ENCODE results near the gene SMYD3.

SMYD3 gene

DNA sequence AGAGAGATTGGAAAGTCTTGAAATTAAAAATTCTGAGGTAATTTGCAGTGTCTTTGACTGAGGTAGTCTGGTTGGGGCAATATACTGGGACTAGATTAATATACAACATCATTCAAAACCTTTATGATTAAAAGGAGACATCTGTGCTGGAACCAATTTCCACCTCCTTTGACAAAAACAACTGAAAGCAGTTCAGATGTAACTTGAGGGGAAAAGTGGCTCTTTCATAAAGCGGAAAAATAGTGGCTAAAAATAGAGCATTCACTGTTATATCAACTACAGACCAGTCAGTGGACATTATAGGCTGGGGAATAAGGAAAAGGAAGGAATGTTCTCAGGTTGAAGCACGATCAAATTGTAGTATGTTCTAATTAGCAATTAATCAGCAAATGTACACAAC lies 635.9 kb downstream of the SMYD3 start:
- H3K4me3 ChIP-seq (replicated peaks; ENCODE audit: low read depth, low read length) = no peak overlapping the region
- no peak for DNase-seq (ENCODE audit: extremely low read depth, insufficient read length)
- no peaks in the 10 kb centered on the region for H3K27me3 ChIP-seq (replicated peaks; ENCODE audit: control insufficient read depth, insufficient read depth, low read length)
- no peaks in the 10 kb centered on the region for H3K36me3 ChIP-seq (ENCODE audit: control insufficient read depth, insufficient read depth, low read length)
- TF ChIP-seq, protein P1, sequence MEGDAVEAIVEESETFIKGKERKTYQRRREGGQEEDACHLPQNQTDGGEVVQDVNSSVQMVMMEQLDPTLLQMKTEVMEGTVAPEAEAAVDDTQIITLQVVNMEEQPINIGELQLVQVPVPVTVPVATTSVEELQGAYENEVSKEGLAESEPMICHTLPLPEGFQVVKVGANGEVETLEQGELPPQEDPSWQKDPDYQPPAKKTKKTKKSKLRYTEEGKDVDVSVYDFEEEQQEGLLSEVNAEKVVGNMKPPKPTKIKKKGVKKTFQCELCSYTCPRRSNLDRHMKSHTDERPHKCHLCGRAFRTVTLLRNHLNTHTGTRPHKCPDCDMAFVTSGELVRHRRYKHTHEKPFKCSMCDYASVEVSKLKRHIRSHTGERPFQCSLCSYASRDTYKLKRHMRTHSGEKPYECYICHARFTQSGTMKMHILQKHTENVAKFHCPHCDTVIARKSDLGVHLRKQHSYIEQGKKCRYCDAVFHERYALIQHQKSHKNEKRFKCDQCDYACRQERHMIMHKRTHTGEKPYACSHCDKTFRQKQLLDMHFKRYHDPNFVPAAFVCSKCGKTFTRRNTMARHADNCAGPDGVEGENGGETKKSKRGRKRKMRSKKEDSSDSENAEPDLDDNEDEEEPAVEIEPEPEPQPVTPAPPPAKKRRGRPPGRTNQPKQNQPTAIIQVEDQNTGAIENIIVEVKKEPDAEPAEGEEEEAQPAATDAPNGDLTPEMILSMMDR (IDR thresholded peaks at IDR 0.05; ENCODE audit: insufficient read depth, low read length, poor library complexity, severe bottlenecking) = no peak

DNA sequence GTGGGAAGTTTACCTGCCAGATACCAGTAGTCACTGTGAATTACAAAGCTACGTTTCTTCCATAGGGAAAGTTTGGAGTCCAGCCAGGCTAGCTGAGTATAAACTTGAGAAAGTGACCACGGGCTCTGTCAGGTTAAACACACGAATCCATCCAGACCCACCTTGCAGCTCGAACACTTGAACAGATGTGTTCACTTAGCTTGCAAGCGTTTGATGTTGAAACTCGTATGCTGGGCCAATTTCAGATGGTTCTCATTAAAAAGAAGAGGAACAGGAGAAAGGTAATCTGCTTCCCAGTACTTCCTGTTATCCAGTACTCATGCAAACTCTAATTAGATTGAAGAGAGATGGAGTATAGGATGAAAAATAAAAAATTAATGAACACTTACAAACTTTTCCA lies 636.4 kb downstream of the SMYD3 start:
- TF ChIP-seq, protein P1 (IDR thresholded peaks at IDR 0.05; ENCODE audit: insufficient read depth, low read length, poor library complexity, severe bottlenecking) = no peak
- Histone ChIP-seq H3K4me3 (replicated peaks; ENCODE audit: low read depth, low read length) (no peak overlapping the region), H3K27me3 (replicated peaks; ENCODE audit: control insufficient read depth, insufficient read depth, low read length) (no peaks in the 10 kb centered on the region), H3K36me3 (ENCODE audit: control insufficient read depth, insufficient read depth, low read length) (no peaks in the 10 kb centered on the region)
- no peak for DNase-seq (ENCODE audit: extremely low read depth, insufficient read length)

DNA sequence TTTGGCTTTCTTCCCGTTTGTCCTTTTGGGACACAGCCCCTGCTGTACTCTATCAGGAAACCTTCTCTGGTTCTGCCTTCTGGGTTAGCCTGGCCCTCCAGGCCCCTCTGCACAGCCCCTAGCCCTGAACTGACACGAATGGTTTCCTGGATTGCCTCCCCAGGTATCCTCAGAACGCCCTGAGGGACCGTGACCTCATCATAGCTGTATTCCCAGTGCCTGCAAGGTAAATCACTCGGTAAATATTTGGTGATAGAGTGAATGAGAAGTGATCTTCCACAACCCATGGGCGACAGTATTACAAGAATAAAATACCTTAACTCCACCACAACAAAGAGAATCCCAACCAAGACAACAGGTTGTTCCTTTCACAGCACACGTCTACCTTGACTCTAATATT lies 637.2 kb downstream of the SMYD3 start:
- Histone ChIP-seq H3K27me3 (replicated peaks; ENCODE audit: control insufficient read depth, insufficient read depth, low read length) (no peaks in the 10 kb centered on the region), H3K36me3 (ENCODE audit: control insufficient read depth, insufficient read depth, low read length) (no peaks in the 10 kb centered on the region), H3K4me3 (replicated peaks; ENCODE audit: low read depth, low read length) (no peak overlapping the region)
- TF ChIP-seq, protein P1 (IDR thresholded peaks at IDR 0.05; ENCODE audit: insufficient read depth, low read length, poor library complexity, severe bottlenecking) = no peak
- no peak for DNase-seq (ENCODE audit: extremely low read depth, insufficient read length)

GRCh38 chr1:245867738-245868137 lies 639.3 kb downstream of the SMYD3 start:
- no peaks in the 10 kb centered on the region for H3K36me3 ChIP-seq (ENCODE audit: control insufficient read depth, insufficient read depth, low read length)
- no peak for DNase-seq (ENCODE audit: extremely low read depth, insufficient read length)
- TF ChIP-seq, protein P1 (IDR thresholded peaks at IDR 0.05; ENCODE audit: insufficient read depth, low read length, poor library complexity, severe bottlenecking) = no peak
- H3K4me3 ChIP-seq (replicated peaks; ENCODE audit: low read depth, low read length) = no peak overlapping the region
- H3K27me3 ChIP-seq (replicated peaks; ENCODE audit: control insufficient read depth, insufficient read depth, low read length) = no peaks in the 10 kb centered on the region

DNA sequence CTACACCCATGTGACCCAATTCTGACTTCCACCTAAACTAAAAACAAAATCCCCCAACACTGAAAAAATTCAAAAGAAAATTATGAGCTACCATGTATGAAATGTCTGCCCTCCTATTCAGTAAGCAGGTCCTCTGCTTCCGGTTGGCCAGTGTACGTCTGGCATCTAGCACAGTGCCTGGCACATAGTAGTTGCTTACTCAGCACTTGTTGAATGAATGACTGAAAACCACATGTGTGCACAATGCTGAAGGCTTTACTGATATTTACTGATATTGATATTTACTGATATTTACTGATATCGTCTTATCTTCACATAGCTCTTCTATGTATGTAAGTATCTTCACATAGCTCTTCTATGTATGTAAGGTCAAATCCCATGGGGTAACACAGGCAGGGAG lies 642.2 kb downstream of the SMYD3 start:
- no peak for DNase-seq (ENCODE audit: extremely low read depth, insufficient read length)
- Histone ChIP-seq H3K27me3 (replicated peaks; ENCODE audit: control insufficient read depth, insufficient read depth, low read length) (no peaks in the 10 kb centered on the region), H3K4me3 (replicated peaks; ENCODE audit: low read depth, low read length) (no peak overlapping the region), H3K36me3 (ENCODE audit: control insufficient read depth, insufficient read depth, low read length) (no peaks in the 10 kb centered on the region)
- TF ChIP-seq, protein P1 (IDR thresholded peaks at IDR 0.05; ENCODE audit: insufficient read depth, low read length, poor library complexity, severe bottlenecking) = no peak

DNA sequence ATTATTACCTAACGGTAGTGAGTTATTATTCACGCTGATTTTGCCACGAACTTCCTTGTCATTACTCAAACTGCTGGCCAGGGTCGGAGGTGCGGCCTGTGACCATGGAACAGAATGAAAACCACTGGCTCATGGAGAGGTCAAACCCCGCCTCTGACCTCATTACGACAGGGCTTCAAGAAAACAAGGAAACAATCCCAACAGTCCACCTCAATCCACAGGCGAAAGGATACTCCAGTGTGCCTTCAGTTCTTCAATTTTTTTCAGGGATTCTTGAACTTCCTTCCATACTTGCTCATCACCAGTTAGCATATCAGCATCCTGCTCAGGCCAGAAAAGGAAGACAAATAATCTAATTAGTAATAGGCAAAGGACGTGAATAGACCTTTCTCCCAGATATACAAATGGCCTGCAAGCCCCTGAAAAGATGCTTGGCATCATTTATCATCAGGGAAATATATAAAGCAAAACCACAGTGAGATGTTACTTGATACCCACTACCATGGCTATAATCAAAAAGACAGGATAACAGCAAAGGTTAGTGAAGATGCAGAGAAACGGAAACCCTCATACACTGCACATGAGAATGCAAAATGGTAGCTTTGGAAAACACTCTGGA lies 643.4 kb downstream of the SMYD3 start:
- TF ChIP-seq, protein P1 (IDR thresholded peaks at IDR 0.05; ENCODE audit: insufficient read depth, low read length, poor library complexity, severe bottlenecking) = no peak
- no peak for DNase-seq (ENCODE audit: extremely low read depth, insufficient read length)

More for the DNA sequence above, 643.4 kb downstream of the SMYD3 start:
- no peak overlapping the region for H3K4me3 ChIP-seq (replicated peaks; ENCODE audit: low read depth, low read length)
- H3K27me3 ChIP-seq (replicated peaks; ENCODE audit: control insufficient read depth, insufficient read depth, low read length) = no peaks in the 10 kb centered on the region
- no peaks in the 10 kb centered on the region for H3K36me3 ChIP-seq (ENCODE audit: control insufficient read depth, insufficient read depth, low read length)

All from GM06990 (cell line).